Peyer's patch (tissue), 4 donors: ENCODE measurements around the gene TTYH2.

Source experiments
- POLR2A ChIP-seq, 2 donors: fragments of 450-650 bp; IDR thresholded peaks; one replicate each; pipeline ENCODE4 v1.5.1; 2017; ENCODE audit warnings: antibody characterized with exemption in 2 of 2, mild to moderate bottlenecking in 2 of 2, moderate library complexity in 2 of 2
- TF ChIP-seq, protein P1 (sequence below), 6 experiments: fragments of 450-650 bp in 4 of 6; fragments of 200-600 bp in 2 of 6; sonication (generic) in 1 of 6; IDR thresholded peaks; one replicate each; pipeline ENCODE4 v1.5.1; 2017 to 2019; ENCODE audit warnings: antibody characterized with exemption in 6 of 6, mild to moderate bottlenecking in 3 of 6, moderate library complexity in 1 of 6

- TF ChIP-seq POLR2A (IDR thresholded peaks at IDR 0.05): no peak
- TF ChIP-seq, protein P1, sequence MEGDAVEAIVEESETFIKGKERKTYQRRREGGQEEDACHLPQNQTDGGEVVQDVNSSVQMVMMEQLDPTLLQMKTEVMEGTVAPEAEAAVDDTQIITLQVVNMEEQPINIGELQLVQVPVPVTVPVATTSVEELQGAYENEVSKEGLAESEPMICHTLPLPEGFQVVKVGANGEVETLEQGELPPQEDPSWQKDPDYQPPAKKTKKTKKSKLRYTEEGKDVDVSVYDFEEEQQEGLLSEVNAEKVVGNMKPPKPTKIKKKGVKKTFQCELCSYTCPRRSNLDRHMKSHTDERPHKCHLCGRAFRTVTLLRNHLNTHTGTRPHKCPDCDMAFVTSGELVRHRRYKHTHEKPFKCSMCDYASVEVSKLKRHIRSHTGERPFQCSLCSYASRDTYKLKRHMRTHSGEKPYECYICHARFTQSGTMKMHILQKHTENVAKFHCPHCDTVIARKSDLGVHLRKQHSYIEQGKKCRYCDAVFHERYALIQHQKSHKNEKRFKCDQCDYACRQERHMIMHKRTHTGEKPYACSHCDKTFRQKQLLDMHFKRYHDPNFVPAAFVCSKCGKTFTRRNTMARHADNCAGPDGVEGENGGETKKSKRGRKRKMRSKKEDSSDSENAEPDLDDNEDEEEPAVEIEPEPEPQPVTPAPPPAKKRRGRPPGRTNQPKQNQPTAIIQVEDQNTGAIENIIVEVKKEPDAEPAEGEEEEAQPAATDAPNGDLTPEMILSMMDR (IDR thresholded peaks at IDR 0.05): no peak
Measured at GRCh38 chr17:74204474-74204873, 8.9 kb upstream of the TTYH2 start.
